Thyroid gland (tissue), 4 donors: ENCODE data around the gene PMPCB.

ENCODE experiments used
- CTCF ChIP-seq, 6 experiments: fragments of 200-600 bp in 3 of 6; fragments of 450-650 bp in 3 of 6; sonication (generic) in 3 of 6; IDR thresholded peaks; one replicate each; pipeline ENCODE4 v1.5.1; 2016 to 2019; ENCODE audit warnings: antibody characterized with exemption in 6 of 6, mild to moderate bottlenecking in 2 of 6, inconsistent platforms in 1 of 6, moderate library complexity in 1 of 6
- POLR2A ChIP-seq, 2 donors: fragments of 450-650 bp; IDR thresholded peaks; one replicate each; pipeline ENCODE4 v1.6.1; 2017; ENCODE audit warnings: antibody characterized with exemption in 2 of 2, mild to moderate bottlenecking in 2 of 2, moderate library complexity in 1 of 2

- TF ChIP-seq CTCF (IDR thresholded peaks at IDR 0.05) (no peak), POLR2A (IDR thresholded peaks at IDR 0.05) (no peak)
Measured at GRCh38 chr7:103314852-103315251, 17.6 kb downstream of the PMPCB start.
